OCI-LY3 (cell line): ENCODE results near the gene MINDY4.

ENCODE experiments used
- H2AFZ ChIP-seq: fragments of 200-600, 300-600 bp; shearing (Covaris generic); 2 replicates; pipeline ENCODE4 v1.6.0; 2014; ENCODE audit warnings: antibody characterized with exemption, low read depth, low read length
- H3K27ac ChIP-seq: fragments of 200-600, 300-600 bp; sonication (generic); 2 replicates; pipeline ENCODE4 v1.5.1; 2014; ENCODE audit warnings: mild to moderate bottlenecking, low read length, moderate library complexity, mixed read lengths
- H3K27me3 ChIP-seq: fragments of 200-600, 300-600 bp; sonication (generic); 2 replicates; pipeline ENCODE4 v1.6.1; 2014; ENCODE audit warnings: low read depth, low read length, mixed read lengths
- H3K36me3 ChIP-seq: fragments of 200-600, 300-600 bp; sonication (generic); replicated peaks from 2 replicates; pipeline ENCODE3; 2014; ENCODE audit warnings: low read depth, low read length, mixed read lengths
- H3K4me1 ChIP-seq: fragments of 300-600, 200-600 bp; sonication (generic); 2 replicates; pipeline ENCODE4 v1.6.1; 2014; ENCODE audit warnings: low read length, mixed read lengths
- H3K4me2 ChIP-seq: fragments of 200-600, 300-600 bp; sonication (generic); 2 replicates; pipeline ENCODE4 v1.6.1; 2014; ENCODE audit warnings: low read length, mixed read lengths
- H3K4me3 ChIP-seq: fragments of 300-600, 200-600 bp; sonication (generic); 2 replicates; pipeline ENCODE4 v1.5.1; 2014; ENCODE audit warnings: antibody characterized with exemption, mild to moderate bottlenecking, low read length, moderate library complexity
- H3K79me2 ChIP-seq: fragments of 300-600, 200-600 bp; shearing (Covaris generic); 2 replicates; pipeline ENCODE4 v1.6.1; 2014; ENCODE audit warnings: mild to moderate bottlenecking, low read length, mixed read lengths
- H3K9ac ChIP-seq: fragments of 300-600, 200-600 bp; shearing (Covaris generic); 2 replicates; pipeline ENCODE4 v1.6.0; 2014; ENCODE audit warnings: mild to moderate bottlenecking, low read length, moderate library complexity
- H3K9me3 ChIP-seq: fragments of 200-600, 300-600 bp; shearing (Covaris generic); 2 replicates; pipeline ENCODE4 v1.6.1; 2014; ENCODE audit warnings: low read length, mixed read lengths; ENCODE audit not compliant: insufficient read depth
- H4K20me1 ChIP-seq: fragments of 200-600, 300-600 bp; sonication (generic); 2 replicates; pipeline ENCODE4 v1.6.1; 2016; ENCODE audit warnings: low read length, mixed read lengths; ENCODE audit not compliant: insufficient read depth
- CTCF ChIP-seq: fragments of 200-600, 300-600 bp; sonication (generic); IDR thresholded peaks from 2 replicates; pipeline ENCODE4 v1.5.1; 2014; ENCODE audit warnings: antibody characterized with exemption, low read length, low read depth
- EZH2phosphoT487 ChIP-seq: fragments of 200-600 bp; shearing (Covaris generic); IDR thresholded peaks from 2 replicates; pipeline ENCODE4 v1.6.1; 2018; ENCODE audit warnings: antibody characterized with exemption, mixed run types, low read depth

The MINDY4 gene

GRCh38 chr7:30846378-30846777 is 75.2 kb downstream of the MINDY4 start:
- Histone ChIP-seq H3K9me3 (no peaks in the 10 kb centered on the region), H3K36me3 (no peaks in the 10 kb centered on the region), H4K20me1 (no peaks in the 10 kb centered on the region), H3K79me2 (no peaks in the 10 kb centered on the region), H3K4me3 (no peak overlapping the region), H3K27me3 (no peaks in the 10 kb centered on the region), H3K4me2 (no peak overlapping the region), H3K4me1 (peaks cover 7% of the 10 kb centered on the region; the same call in 1 of the 2 replicates), H2AFZ (no peak overlapping the region), H3K27ac (no peak overlapping the region), H3K9ac (no peak overlapping the region)
- TF ChIP-seq EZH2phosphoT487 (no peak), CTCF (no peak)

- Histone ChIP-seq H3K9ac (no peak overlapping the region), H3K27me3 (no peaks in the 10 kb centered on the region), H3K79me2 (no peaks in the 10 kb centered on the region), H2AFZ (no peak overlapping the region), H3K36me3 (no peaks in the 10 kb centered on the region), H3K9me3 (no peaks in the 10 kb centered on the region), H3K4me3 (no peak overlapping the region), H3K4me2 (no peak overlapping the region), H4K20me1 (no peaks in the 10 kb centered on the region), H3K4me1 (peaks cover 7% of the 10 kb centered on the region; the same call in 1 of the 2 replicates), H3K27ac (no peak overlapping the region)
- TF ChIP-seq CTCF (no peak), EZH2phosphoT487 (no peak)
Observed at GRCh38 chr7:30848121-30848855, 77.1 kb downstream of the MINDY4 start.

GRCh38 chr7:30849565-30849964 is 78.3 kb downstream of the MINDY4 start:
- no peaks in the 10 kb centered on the region for H3K27me3 ChIP-seq
- H3K27ac ChIP-seq: no peak overlapping the region
- no peaks in the 10 kb centered on the region for H3K36me3 ChIP-seq
- H3K9ac ChIP-seq: no peak overlapping the region
- H3K9me3 ChIP-seq: no peaks in the 10 kb centered on the region
- H3K4me3 ChIP-seq: no peak overlapping the region
- no peaks in the 10 kb centered on the region for H4K20me1 ChIP-seq
- H3K4me1 ChIP-seq: peaks cover 7% of the 10 kb centered on the region; the same call in 1 of the 2 replicates
- H2AFZ ChIP-seq: no peak overlapping the region
- TF ChIP-seq EZH2phosphoT487 (no peak), CTCF (no peak)
- no peak overlapping the region for H3K4me2 ChIP-seq
- H3K79me2 ChIP-seq: no peaks in the 10 kb centered on the region

GRCh38 chr7:30850426-30850825 is 79.2 kb downstream of the MINDY4 start:
- H3K4me2 ChIP-seq: no peak overlapping the region
- no peaks in the 10 kb centered on the region for H3K27me3 ChIP-seq
- no peaks in the 10 kb centered on the region for H3K79me2 ChIP-seq
- H4K20me1 ChIP-seq: no peaks in the 10 kb centered on the region
- H2AFZ ChIP-seq: no peak overlapping the region
- H3K4me3 ChIP-seq: no peak overlapping the region
- peaks cover 7% of the 10 kb centered on the region; the same call in 1 of the 2 replicates for H3K4me1 ChIP-seq
- no peak overlapping the region for H3K9ac ChIP-seq
- no peaks in the 10 kb centered on the region for H3K9me3 ChIP-seq
- H3K36me3 ChIP-seq: no peaks in the 10 kb centered on the region
- no peak for TF ChIP-seq CTCF
- TF ChIP-seq EZH2phosphoT487: no peak
- H3K27ac ChIP-seq: no peak overlapping the region
